Ectodermal cell (in vitro differentiated cells): ENCODE data around the gene GRAMD4.

Experiments used
- H3K27ac ChIP-seq: 2 replicates; pipeline ENCODE4 v1.7.0; 2013; ENCODE audit warnings: mild to moderate bottlenecking, low read depth, low read length; ENCODE audit not compliant: insufficient read depth, poor library complexity, severe bottlenecking
- H3K27me3 ChIP-seq: 2 replicates; pipeline ENCODE4 v1.7.0; 2013; ENCODE audit warnings: mild to moderate bottlenecking, low read length; ENCODE audit not compliant: insufficient read depth, control insufficient read depth, poor library complexity, severe bottlenecking
- H3K36me3 ChIP-seq: one replicate; pipeline ENCODE4 v1.7.0; 2013; ENCODE audit warnings: low read length; ENCODE audit not compliant: control insufficient read depth, insufficient read depth
- H3K4me1 ChIP-seq: one replicate; pipeline ENCODE4 v1.7.0; 2013; ENCODE audit warnings: low read length; ENCODE audit not compliant: control insufficient read depth, insufficient read depth
- H3K4me3 ChIP-seq: 2 replicates; pipeline ENCODE4 v1.7.0; 2013; ENCODE audit warnings: low read depth, low read length, control low read depth; ENCODE audit not compliant: insufficient read depth
- H3K9me3 ChIP-seq: 2 replicates; pipeline ENCODE4 v1.7.0; 2013; ENCODE audit warnings: mild to moderate bottlenecking, low read length, moderate library complexity; ENCODE audit not compliant: control insufficient read depth
- WGBS, 2 experiments: methylation state at CpG; one replicate each; pipeline ENCODE4 v1.1.7; 2013; ENCODE audit warnings: missing lambda C conversion rate in 2 of 2; 5-methylcytosine and 5-hydroxymethylcytosine counted together

GRAMD4 gene

GRCh38 chr22:46664301-46664855 is 44.2 kb downstream of the GRAMD4 start:
- Histone ChIP-seq H3K36me3 (no peaks in the 10 kb centered on the region), H3K27me3 (no peaks in the 10 kb centered on the region), H3K9me3 (no peaks in the 10 kb centered on the region), H3K27ac (no peak overlapping the region), H3K4me3 (no peak overlapping the region), H3K4me1 (no peaks in the 10 kb centered on the region)
- WGBS, 2 experiments, result 94 to 97% methylated on average over 13 of the region's 13 CpGs

GRCh38 chr22:46665151-46665695 is 45.0 kb downstream of the GRAMD4 start:
- WGBS, 2 experiments, result 94 to 95% methylated on average over 21 of the region's 21 CpGs
- Histone ChIP-seq H3K4me3 (no peak overlapping the region), H3K27ac (no peak overlapping the region), H3K9me3 (no peaks in the 10 kb centered on the region), H3K27me3 (no peaks in the 10 kb centered on the region), H3K4me1 (no peaks in the 10 kb centered on the region), H3K36me3 (no peaks in the 10 kb centered on the region)

- no peaks in the 10 kb centered on the region for H3K36me3 ChIP-seq
- WGBS, 2 experiments, result 94 to 96% methylated on average over 18 of the region's 18 CpGs
- H3K27me3 ChIP-seq, result no peaks in the 10 kb centered on the region
- H3K4me3 ChIP-seq, result no peak overlapping the region
- no peaks in the 10 kb centered on the region for H3K4me1 ChIP-seq
- H3K27ac ChIP-seq, result no peak overlapping the region
- H3K9me3 ChIP-seq, result no peaks in the 10 kb centered on the region
Observed at GRCh38 chr22:46665751-46666280, 45.6 kb downstream of the GRAMD4 start.

- no peak overlapping the region for H3K4me3 ChIP-seq
- H3K36me3 ChIP-seq, result no peaks in the 10 kb centered on the region
- no peaks in the 10 kb centered on the region for H3K4me1 ChIP-seq
- H3K27me3 ChIP-seq, result no peaks in the 10 kb centered on the region
- WGBS, 2 experiments, result 93 to 94% methylated on average over 17 of the region's 17 CpGs
- no peak overlapping the region for H3K27ac ChIP-seq
- no peaks in the 10 kb centered on the region for H3K9me3 ChIP-seq
Observed at GRCh38 chr22:46666577-46667244, 46.5 kb downstream of the GRAMD4 start.

- Histone ChIP-seq H3K27me3 (no peaks in the 10 kb centered on the region), H3K36me3 (no peaks in the 10 kb centered on the region), H3K4me3 (no peak overlapping the region), H3K27ac (no peak overlapping the region), H3K4me1 (no peaks in the 10 kb centered on the region), H3K9me3 (no peaks in the 10 kb centered on the region)
- WGBS, 2 experiments, result 95% methylated on average over 10 of the region's 10 CpGs
Observed at GRCh38 chr22:46667245-46667623, 47.0 kb downstream of the GRAMD4 start.

- no peaks in the 10 kb centered on the region for H3K36me3 ChIP-seq
- H3K4me3 ChIP-seq, result no peak overlapping the region
- WGBS, 2 experiments, result 94 to 95% methylated on average over 24 of the region's 24 CpGs
- H3K4me1 ChIP-seq, result no peaks in the 10 kb centered on the region
- no peaks in the 10 kb centered on the region for H3K27me3 ChIP-seq
- H3K27ac ChIP-seq, result no peak overlapping the region
- no peaks in the 10 kb centered on the region for H3K9me3 ChIP-seq
Observed at GRCh38 chr22:46668116-46668515, 47.9 kb downstream of the GRAMD4 start.

- H3K4me3 ChIP-seq, result no peak overlapping the region
- no peaks in the 10 kb centered on the region for H3K4me1 ChIP-seq
- H3K9me3 ChIP-seq, result no peaks in the 10 kb centered on the region
- H3K36me3 ChIP-seq, result no peaks in the 10 kb centered on the region
- no peaks in the 10 kb centered on the region for H3K27me3 ChIP-seq
- 90 to 92% methylated on average over 9 of the region's 9 CpGs for WGBS, 2 experiments
- H3K27ac ChIP-seq, result no peak overlapping the region
Observed at GRCh38 chr22:46669201-46669600, 49.0 kb downstream of the GRAMD4 start.

GRCh38 chr22:46671824-46672432 is 51.7 kb downstream of the GRAMD4 start:
- no peaks in the 10 kb centered on the region for H3K27me3 ChIP-seq
- H3K4me3 ChIP-seq, result no peak overlapping the region
- H3K4me1 ChIP-seq, result no peaks in the 10 kb centered on the region
- WGBS, 2 experiments, result 92 to 93% methylated on average over 17 of the region's 17 CpGs
- no peaks in the 10 kb centered on the region for H3K36me3 ChIP-seq
- H3K9me3 ChIP-seq, result no peaks in the 10 kb centered on the region
- no peak overlapping the region for H3K27ac ChIP-seq

- H3K27ac ChIP-seq, result no peak overlapping the region
- H3K36me3 ChIP-seq, result no peaks in the 10 kb centered on the region
- no peaks in the 10 kb centered on the region for H3K4me1 ChIP-seq
- WGBS, 2 experiments, result 95 to 97% methylated on average over 18 of the region's 18 CpGs
- H3K4me3 ChIP-seq, result no peak overlapping the region
- H3K27me3 ChIP-seq, result no peaks in the 10 kb centered on the region
- no peaks in the 10 kb centered on the region for H3K9me3 ChIP-seq
Observed at GRCh38 chr22:46672731-46673130, 52.5 kb downstream of the GRAMD4 start.

GRCh38 chr22:46673205-46673604 is 53.0 kb downstream of the GRAMD4 start:
- WGBS, 2 experiments, result 91% methylated on average over 10 of the region's 10 CpGs

More at GRCh38 chr22:46673205-46673604, 53.0 kb downstream of the GRAMD4 start:
- no peak overlapping the region for H3K4me3 ChIP-seq
- no peaks in the 10 kb centered on the region for H3K36me3 ChIP-seq
- no peak overlapping the region for H3K27ac ChIP-seq
- no peaks in the 10 kb centered on the region for H3K27me3 ChIP-seq
- no peaks in the 10 kb centered on the region for H3K9me3 ChIP-seq
- no peaks in the 10 kb centered on the region for H3K4me1 ChIP-seq
